DND-41 (cell line): ENCODE results near the gene SMIM31.

Experiments used
- ATAC-seq: fragments of 200-7000 bp; cut with Tn5 transposase; 3 replicates; pipeline ENCODE4 v1.9.1; 2021; ENCODE audit warnings: low read depth; ENCODE audit not compliant: insufficient read depth
- DNase-seq: peaks from one replicate; pipeline ENCODE4 v3.0.0-alpha.2; 2020
- H2AFZ ChIP-seq: 2 replicates; pipeline ENCODE4 v1.6.0; 2012; ENCODE audit warnings: low read depth, low read length
- H3K27ac ChIP-seq: 2 replicates; pipeline ENCODE4 v1.5.1; 2012; ENCODE audit warnings: low read length, inconsistent platforms
- H3K27me3 ChIP-seq: fragments of 200-600 bp; sonication (generic); 2 replicates; pipeline ENCODE4 v1.6.0; 2012; ENCODE audit warnings: low read length, mild to moderate bottlenecking, inconsistent platforms; ENCODE audit not compliant: insufficient read depth, poor library complexity
- H3K36me3 ChIP-seq: 2 replicates; pipeline ENCODE4 v1.5.1; 2012; ENCODE audit warnings: low read length, inconsistent platforms; ENCODE audit not compliant: insufficient read depth
- H3K4me1 ChIP-seq: 2 replicates; pipeline ENCODE4 v1.5.1; 2012; ENCODE audit warnings: mild to moderate bottlenecking, low read length; ENCODE audit not compliant: insufficient read depth
- H3K4me2 ChIP-seq: 2 replicates; pipeline ENCODE4 v1.6.0; 2012; ENCODE audit warnings: mild to moderate bottlenecking, moderate library complexity, low read length, inconsistent platforms; ENCODE audit not compliant: insufficient read depth
- H3K4me3 ChIP-seq, 2 experiments: fragments of 200-600 bp in 1 of 2; shearing (Covaris generic) in 1 of 2; 2 replicates each; pipeline ENCODE4 v1.5.1; 2012 to 2016; ENCODE audit warnings: inconsistent platforms in 2 of 2, low read length in 2 of 2, mild to moderate bottlenecking in 2 of 2, low read depth in 1 of 2, moderate library complexity in 1 of 2
- H3K79me2 ChIP-seq: 2 replicates; pipeline ENCODE4 v1.6.0; 2012; ENCODE audit warnings: low read length, inconsistent platforms; ENCODE audit not compliant: insufficient read depth
- H3K9ac ChIP-seq: 2 replicates; pipeline ENCODE4 v1.6.0; 2012; ENCODE audit warnings: low read depth, mild to moderate bottlenecking, inconsistent platforms, low read length, moderate library complexity
- H3K9me3 ChIP-seq: 2 replicates; pipeline ENCODE4 v1.5.1; 2012; ENCODE audit warnings: low read length, moderate library complexity, mild to moderate bottlenecking, inconsistent platforms; ENCODE audit not compliant: insufficient read depth, severe bottlenecking
- H4K20me1 ChIP-seq: 2 replicates; pipeline ENCODE4 v1.6.0; 2012; ENCODE audit warnings: low read length; ENCODE audit not compliant: insufficient read depth
- CTCF ChIP-seq: IDR thresholded peaks from 2 replicates; pipeline ENCODE4 v1.5.1; 2012; ENCODE audit warnings: borderline replicate concordance, low read length, moderate library complexity, mild to moderate bottlenecking; ENCODE audit not compliant: poor library complexity, severe bottlenecking; ENCODE audit errors: extremely low read depth
- EZH2 ChIP-seq: IDR thresholded peaks from 3 replicates; pipeline ENCODE4 v1.6.1; 2012; ENCODE audit warnings: borderline replicate concordance, low read depth, mild to moderate bottlenecking, moderate library complexity, low read length, inconsistent platforms; ENCODE audit not compliant: severe bottlenecking

Gene SMIM31

DNA sequence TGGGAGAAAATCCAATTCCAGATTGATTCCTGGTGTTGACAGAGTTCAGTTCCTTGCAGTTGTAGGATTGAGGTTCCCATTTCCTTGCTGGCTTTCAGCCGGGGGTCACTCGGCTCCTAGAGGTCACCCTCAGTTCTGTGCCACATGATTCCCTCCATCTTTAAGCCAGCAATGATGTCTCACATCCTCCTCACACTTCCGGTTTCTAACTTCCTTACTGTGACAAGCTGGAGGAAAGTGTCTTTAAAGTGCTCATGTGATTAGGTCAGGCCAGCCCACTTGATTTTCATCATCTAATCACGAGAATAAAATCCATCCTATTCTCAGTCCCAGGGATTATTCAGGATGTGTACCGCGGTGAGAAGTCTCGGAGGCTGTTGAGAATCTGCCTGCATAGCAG is 19.4 kb upstream of the SMIM31 start:
- Histone ChIP-seq H3K79me2 (no peaks in the 10 kb centered on the region), H3K4me1 (no peaks in the 10 kb centered on the region), H2AFZ (no peak overlapping the region), H3K36me3 (no peaks in the 10 kb centered on the region), H3K27me3 (no peaks in the 10 kb centered on the region), H3K4me3 (no peak overlapping the region), H3K4me2 (no peak overlapping the region), H3K27ac (no peak overlapping the region), H3K9ac (no peak overlapping the region), H3K9me3 (no peaks in the 10 kb centered on the region), H4K20me1 (no peaks in the 10 kb centered on the region)
- no peak for TF ChIP-seq CTCF
- TF ChIP-seq EZH2 = no peak
- no peak for DNase-seq
- no peak for ATAC-seq

DNA sequence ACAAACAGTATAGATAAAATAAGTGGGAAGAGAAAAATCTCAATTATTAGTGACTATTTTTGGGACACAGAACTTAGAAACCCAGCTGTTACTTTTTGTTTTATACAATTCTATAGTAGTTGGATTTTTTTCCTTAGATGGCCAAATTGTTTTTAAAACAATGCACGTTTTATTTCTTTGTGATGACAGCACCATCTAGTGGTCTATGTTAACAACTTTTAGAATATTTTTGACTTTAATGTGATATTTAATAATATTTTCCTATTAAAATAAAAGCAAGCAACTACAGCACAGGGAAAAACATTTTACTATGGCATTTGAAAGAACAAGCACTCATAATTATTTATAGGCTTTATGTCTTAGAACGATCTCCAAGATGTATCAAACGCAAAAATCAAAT is 5.6 kb upstream of the SMIM31 start:
- no peaks in the 10 kb centered on the region for H3K36me3 ChIP-seq
- H3K4me1 ChIP-seq = no peaks in the 10 kb centered on the region
- peak; percentile 37 for TF ChIP-seq CTCF
- TF ChIP-seq EZH2 = no peak
- no peak for DNase-seq
- no peaks in the 10 kb centered on the region for H4K20me1 ChIP-seq
- no peak overlapping the region for H3K9ac ChIP-seq
- H3K4me2 ChIP-seq = no peak overlapping the region
- no peaks in the 10 kb centered on the region for H3K79me2 ChIP-seq
- H3K27ac ChIP-seq = no peak overlapping the region
- no peaks in the 10 kb centered on the region for H3K9me3 ChIP-seq
- no peaks in the 10 kb centered on the region for H3K27me3 ChIP-seq
- H3K4me3 ChIP-seq = no peak overlapping the region
- no peak for ATAC-seq
- no peak overlapping the region for H2AFZ ChIP-seq

DNA sequence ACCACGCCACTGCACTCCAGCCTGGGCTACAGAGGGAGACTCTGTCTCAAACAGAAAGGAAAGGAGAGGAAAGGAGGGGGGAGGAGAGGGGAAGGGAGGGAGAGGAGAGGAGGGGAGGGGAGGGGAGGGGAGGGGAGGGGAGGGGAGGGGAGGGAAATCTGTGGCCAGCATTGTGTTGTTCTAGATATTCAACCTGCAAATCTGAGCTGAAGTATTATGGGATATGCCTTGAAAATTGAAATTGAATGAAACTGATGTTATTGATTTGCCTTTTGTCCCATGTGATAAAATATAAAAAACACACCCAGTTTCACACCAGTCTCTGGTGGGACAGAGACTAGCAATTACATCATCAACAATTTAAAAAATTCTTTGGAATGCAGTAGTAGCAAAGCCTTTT is 1.5 kb downstream of the SMIM31 start:
- no peak for TF ChIP-seq CTCF
- TF ChIP-seq EZH2 = no peak
- H3K27ac ChIP-seq = no peak overlapping the region

GRCh38 chr4:164756686-164757085 is 2.8 kb downstream of the SMIM31 start:
- Histone ChIP-seq H4K20me1 (no peaks in the 10 kb centered on the region), H3K4me2 (no peak overlapping the region), H2AFZ (no peak overlapping the region), H3K27me3 (no peaks in the 10 kb centered on the region), H3K9me3 (no peaks in the 10 kb centered on the region), H3K9ac (no peak overlapping the region), H3K79me2 (no peaks in the 10 kb centered on the region), H3K36me3 (no peaks in the 10 kb centered on the region), H3K27ac (no peak overlapping the region), H3K4me1 (no peaks in the 10 kb centered on the region), H3K4me3 (no peak overlapping the region)
- no peak for ATAC-seq
- DNase-seq = no peak
- TF ChIP-seq EZH2 = no peak
- no peak for TF ChIP-seq CTCF

More for the DNA sequence above, 1.5 kb downstream of the SMIM31 start:
- no peaks in the 10 kb centered on the region for H3K4me1 ChIP-seq
- no peaks in the 10 kb centered on the region for H3K36me3 ChIP-seq
- H2AFZ ChIP-seq = no peak overlapping the region
- H3K27me3 ChIP-seq = no peaks in the 10 kb centered on the region
- no peaks in the 10 kb centered on the region for H3K79me2 ChIP-seq
- DNase-seq (no peak), ATAC-seq (no peak)
- no peak overlapping the region for H3K9ac ChIP-seq
- no peaks in the 10 kb centered on the region for H3K9me3 ChIP-seq
- no peaks in the 10 kb centered on the region for H4K20me1 ChIP-seq
- H3K4me3 ChIP-seq = no peak overlapping the region
- H3K4me2 ChIP-seq = no peak overlapping the region
